GM21381 (cell line): ENCODE results near the gene CD274.
A peak's percentile ranks its signal among the peaks of the same experiment; 100 is the strongest.
"Not testable (repeated sequence)": the region's sequence is repeated elsewhere in the genome, so short reads cannot be mapped to it uniquely, and the experiment has no call there.

Experiments
- ATAC-seq: cut with Tn5 transposase; IDR thresholded peaks from one replicate; pipeline ENCODE4 v1.9.1; 2021; ENCODE audit warnings: mild to moderate bottlenecking, moderate library complexity; ENCODE audit not compliant: unreplicated experiment

CD274 gene

DNA sequence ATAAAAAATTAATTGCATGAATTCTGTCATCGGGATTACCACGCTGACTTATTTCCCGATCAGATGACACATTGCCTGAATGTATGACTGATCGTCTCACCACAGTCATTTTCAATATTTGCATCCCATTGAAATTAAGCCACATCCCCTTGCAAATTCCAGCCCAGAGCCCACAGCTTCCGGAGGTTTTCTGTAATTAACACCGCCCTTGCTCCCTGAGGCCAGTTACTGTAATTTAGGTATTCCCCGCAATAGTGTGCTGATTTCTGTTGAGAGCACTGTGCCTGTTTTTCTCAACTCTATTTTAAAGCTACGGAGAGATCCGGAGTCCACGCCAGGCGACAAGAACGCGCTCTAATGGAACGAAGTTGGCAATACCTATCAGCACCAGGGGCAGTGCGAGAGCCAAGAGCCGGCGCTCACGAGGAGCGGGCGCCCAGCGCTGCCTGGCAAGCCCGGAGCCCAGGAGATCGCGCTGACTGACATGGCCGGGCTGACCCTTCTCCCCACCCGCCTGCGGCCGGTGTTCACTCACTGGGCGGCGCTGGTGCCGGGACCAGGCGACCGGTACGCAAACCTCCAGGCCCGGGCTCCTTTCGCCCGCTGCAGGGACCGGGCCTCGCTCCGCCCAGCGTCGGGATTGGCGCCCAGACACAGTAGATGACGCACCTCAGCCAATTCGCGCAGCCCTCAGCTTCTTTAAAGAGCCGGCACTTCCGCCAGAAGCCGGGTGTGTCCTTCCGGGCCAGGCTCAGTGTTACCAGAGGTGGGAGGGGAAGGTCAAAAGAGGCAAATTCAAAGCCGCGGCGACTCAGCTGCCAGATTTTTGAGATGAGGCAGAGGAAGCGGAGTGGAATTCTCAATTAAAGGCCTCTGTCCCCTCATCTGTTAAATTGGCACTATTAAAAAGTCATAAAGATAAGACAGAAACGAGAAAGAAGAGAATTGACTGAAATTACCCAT lies 12.8 kb upstream of the CD274 start, which contains the start of gene PLGRKT:
Gene PLGRKT, minus strand, starts transcription at position 672 of the 963 bp plus-strand sequence. CDS start 5,948 bp downstream, outside the sequence.
- peak; percentile 80 for ATAC-seq

DNA sequence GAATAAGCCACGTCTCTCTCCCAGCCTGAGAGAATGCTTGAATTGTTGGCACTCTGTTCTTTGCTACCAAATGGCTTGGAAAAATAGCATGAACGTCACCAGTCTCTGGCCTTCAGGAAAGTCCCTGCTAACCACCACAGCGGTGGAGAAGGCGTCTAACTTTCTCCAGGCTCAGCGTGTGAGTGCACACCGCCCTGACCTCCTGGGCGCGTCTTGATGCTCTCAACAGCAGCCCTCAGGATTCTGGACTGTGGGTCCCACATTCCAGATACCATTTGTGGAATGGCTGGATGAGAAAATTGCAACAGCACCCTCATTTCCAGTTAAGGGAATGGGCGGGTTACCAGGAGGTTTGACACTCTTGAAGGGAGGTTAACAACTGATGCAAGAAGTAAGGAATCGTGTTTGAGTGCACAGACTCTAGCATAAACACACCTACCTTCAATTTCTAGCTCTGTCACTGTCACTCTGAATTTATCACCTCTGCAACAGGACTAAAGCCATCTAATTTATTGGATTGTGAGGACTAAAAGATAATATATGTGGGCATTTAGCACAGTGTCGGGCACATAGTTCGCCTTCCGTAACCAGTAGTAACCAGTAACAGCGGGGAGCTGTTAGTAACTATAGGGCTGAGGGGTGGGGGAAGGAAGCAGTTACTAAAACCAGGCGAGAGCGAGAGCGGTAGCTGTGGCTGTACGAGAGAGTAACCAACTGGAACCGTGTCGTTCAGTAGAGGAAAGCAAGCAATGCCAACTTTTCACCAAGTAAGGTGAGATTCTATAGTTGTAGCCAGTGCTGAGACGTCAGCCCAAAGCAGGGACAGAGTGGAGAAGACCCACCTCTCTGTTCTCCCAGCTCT lies 11.8 kb upstream of the CD274 start:
- ATAC-seq = peak; percentile 55

DNA sequence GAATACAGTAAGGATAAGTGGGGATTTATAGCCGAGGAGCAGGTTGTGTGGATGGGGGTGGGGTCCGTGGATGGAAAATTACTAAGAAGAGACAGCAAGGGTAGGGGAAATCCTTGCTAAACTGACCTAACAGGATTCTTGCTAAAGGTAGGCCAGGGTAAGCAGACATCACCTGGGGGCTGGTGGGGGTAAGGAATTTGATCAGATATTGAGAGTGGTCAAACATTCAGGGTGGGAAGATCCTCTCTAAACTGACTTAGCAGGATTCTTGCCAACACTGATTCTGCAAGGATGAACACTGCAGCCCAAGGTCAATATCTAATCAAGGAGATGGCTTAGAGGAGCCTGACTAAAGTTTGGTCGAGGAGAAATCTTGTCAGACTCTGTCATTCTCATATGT lies 9.9 kb upstream of the CD274 start:
- ATAC-seq = no peak

DNA sequence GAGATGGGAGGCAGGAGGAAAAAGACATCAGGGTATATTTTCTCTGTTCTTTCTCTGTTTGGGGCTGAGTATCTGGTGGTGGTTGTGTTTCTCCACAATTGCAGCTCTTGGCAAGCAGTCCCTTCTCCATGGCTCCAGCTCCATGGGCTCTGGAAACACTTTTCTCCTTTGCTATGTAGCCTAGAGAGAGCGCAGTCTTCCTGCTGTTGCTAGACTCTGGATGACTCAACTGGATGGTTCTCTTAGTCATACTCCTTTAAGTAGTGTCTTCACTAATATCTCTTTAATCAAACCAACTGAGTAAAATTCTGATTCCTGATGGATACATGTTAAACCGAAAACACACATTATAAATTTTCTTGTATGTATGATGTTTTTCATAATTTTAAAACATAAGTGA lies 9.3 kb upstream of the CD274 start:
- ATAC-seq = no peak

DNA sequence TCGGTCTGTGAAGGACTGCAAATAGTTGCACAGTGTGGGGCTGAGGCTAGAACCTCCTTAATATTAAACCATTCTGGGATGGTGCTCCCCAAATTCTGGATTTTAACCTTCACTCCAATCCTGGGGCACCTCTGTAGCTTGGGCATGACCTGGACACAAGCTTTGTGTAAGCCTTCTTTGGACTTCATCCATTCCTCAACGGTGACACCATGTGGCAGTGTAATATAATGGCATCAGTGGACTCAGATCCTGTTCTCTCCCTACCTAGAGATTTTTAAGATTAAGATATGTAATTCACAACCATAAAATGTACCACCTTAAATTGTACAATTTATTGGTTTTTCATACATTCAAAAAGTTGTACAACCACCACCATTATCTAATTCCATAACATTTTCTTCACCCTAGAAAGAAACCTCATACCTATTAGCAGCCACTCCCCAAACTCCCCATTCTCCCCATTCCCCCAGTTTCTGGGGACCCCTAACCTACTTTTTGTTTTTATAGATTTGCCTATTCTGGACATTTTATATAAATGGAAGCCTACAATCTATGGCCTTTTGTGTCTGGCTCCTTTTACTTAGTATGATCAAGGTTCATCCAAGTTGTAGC lies 7.8 kb upstream of the CD274 start:
- ATAC-seq = no peak

DNA sequence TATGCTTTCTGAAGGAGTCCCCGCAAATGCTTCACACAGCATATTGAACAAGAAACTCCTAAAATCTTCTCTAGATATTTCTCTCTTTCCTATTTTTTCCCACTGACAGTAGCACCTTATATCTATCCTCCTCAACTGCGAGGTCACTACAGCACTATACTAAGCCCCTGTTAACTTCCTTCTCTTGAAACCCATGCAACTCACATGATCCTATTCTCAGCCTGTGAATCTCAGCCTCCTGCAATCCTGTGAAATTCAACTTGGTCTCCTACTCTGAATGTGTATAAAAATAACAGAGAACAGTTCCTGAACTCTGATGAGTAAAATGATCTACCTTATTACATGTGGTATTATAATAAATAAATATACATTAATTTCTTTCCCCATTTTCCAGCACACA lies 6.5 kb upstream of the CD274 start:
- no peak for ATAC-seq

DNA sequence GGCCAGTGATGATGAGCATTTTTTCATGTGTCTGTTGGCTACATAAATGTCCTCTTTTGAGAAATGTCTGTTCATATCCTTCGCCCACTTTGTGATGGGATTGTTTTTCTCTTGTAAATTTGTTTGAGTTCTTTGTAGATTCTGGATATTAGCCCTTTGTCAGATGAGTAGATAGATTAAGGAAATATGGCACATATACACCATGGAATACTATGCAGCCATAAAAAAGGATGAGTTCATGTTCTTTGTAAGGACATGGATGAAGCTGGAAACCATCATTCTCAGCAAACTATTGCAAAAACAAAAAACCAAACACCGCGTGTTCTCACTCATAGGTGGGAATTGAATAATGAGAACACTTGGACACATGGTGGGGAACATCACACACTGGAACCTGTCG lies 5.2 kb upstream of the CD274 start:
- ATAC-seq = not testable (repeated sequence)

DNA sequence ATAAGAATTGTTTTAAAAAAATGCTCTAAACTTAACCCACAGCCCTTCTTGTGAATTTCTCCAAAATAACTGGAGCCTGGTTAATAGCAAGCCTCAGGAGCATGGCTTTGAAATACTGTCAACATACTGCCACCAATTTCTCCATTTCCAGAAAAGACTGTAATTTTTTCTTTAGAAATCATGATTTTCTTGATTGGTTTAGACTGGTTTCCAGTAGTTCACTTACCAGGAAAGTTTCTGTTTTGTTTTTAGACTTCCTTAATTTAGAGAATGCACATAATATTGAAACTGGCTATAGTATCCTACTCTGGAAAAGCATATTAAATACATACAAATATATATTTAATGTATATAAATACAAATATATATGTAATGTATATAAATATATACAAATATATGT lies 4.5 kb upstream of the CD274 start:
- no peak for ATAC-seq

DNA sequence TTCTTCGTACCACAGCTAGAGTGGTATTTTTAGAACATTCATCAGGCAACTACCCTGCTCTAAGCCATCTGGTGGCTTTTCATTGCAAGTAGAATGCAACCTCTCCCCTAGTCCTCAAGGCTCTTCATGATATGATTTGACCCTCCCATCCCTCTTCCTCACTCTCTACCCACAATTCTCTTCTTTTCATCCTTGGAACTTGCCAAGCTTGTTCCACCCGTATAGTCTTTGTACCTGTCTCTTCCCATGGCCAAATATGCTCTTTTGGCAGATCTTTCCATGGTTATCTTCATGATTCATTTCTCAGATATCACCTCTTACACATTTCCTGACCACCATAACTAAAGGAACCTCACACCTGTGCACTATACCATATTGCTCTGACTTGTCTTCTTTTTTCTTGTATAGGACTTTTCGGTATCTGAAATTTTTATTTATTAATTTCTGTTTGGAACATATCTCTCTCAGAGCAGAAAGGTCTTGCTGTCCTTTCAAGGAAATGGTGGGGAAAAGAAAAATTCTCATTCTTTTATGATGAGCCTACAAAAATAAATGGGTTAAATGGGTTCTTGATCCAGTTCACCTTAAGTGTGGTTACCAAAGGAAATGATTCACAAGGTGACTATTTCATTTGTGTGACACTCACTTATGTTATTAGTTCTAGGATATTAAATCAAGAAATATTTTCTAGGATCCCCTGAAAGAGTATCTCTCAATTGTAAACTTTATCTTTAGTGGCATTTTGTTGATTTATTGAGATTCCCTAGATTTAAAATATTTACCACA lies 3.7 kb upstream of the CD274 start:
- ATAC-seq = no peak

DNA sequence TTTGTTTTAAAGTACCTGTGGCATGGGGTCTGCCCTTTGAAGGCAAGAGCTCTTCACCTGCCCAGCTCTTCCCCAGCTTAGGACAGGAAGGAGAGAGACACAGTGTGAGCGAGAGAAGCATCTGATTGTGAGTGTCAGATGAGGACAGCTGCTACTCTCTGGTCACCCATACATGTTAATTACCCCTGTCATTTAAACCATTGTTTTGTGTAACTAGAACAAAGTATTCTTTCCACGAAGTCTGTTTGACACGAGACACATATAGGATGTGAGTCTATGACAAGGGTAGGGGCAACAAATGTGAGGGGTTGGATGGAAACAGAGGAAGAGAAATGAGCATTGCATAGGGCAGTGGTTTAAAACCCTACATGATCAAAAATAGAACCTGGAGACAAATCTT lies 3.0 kb upstream of the CD274 start:
- ATAC-seq = no peak

DNA sequence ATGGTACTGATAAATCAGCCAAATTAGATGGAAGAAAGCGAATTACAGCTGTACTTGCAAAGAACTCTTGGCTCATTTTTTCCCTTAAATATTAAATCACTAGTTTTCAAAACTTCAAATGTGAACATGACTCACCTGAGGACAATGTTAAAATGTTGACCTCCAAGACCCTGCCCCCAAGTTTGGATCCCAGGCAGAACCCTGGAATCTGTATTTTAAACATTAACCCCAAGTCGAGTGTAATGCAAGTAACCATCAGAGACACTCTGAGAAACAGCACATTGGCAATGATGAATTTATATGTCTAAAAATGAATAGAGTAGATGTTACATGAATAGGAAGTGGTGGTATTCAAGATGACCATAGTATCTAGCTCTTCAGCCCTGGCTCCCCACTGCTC lies 2.3 kb upstream of the CD274 start:
- ATAC-seq = no peak

DNA sequence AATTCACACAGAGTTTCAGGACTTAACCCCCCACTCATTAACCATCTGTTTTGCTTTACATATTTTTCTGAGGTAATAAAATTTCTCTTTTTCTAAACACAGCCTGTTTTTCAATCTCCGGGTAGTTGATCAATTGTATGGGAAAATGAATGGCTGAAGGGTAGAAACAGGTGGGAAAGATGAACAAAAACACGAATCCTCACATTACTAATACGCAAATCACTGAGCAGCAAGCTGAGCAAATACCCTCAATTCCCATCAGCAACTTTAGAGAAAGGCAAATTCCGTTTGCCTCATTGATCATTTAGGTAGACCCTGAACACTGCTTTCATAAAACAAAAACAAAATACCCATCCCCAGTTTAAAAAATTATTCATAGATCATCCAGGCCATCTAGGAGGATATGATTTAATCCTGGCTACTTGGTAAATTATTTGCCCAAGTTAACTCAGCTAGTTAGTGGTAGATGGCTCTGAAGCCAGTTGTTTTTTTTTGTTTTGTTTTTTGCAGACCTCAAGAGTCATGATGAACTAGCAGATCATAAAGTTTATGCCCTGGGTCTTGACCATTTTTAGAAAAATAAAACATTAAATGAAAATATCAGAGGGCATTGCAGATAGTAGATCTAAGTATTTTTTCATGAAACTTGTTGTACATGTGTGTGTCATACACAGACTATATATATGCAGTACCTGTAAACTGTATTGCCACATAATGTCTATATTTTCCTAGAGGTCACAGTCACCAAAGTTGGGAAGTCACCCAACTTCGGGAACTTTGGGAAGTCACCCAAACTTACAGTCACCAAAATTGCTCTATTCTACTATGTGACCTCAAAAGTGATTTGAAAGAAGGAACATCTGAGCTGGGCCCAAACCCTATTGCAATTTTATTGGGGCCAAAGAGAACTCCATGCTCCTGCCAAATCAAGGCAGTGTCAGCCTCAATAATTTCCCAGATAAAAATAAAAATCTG lies 1.6 kb upstream of the CD274 start:
- ATAC-seq = no peak

DNA sequence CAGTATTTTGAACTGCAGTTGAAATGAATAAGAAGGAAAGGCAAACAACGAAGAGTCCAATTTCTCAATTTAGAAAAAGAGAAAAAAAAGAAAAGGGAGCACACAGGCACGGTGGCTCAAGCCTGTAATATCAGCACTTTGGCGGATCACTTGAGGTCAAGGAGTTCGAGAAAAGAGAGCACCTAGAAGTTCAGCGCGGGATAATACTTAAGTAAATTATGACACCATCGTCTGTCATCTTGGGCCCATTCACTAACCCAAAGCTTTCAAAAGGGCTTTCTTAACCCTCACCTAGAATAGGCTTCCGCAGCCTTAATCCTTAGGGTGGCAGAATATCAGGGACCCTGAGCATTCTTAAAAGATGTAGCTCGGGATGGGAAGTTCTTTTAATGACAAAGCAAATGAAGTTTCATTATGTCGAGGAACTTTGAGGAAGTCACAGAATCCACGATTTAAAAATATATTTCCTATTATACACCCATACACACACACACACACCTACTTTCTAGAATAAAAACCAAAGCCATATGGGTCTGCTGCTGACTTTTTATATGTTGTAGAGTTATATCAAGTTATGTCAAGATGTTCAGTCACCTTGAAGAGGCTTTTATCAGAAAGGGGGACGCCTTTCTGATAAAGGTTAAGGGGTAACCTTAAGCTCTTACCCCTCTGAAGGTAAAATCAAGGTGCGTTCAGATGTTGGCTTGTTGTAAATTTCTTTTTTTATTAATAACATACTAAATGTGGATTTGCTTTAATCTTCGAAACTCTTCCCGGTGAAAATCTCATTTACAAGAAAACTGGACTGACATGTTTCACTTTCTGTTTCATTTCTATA lies 602 bp upstream of the CD274 start:
- ATAC-seq = no peak

DNA sequence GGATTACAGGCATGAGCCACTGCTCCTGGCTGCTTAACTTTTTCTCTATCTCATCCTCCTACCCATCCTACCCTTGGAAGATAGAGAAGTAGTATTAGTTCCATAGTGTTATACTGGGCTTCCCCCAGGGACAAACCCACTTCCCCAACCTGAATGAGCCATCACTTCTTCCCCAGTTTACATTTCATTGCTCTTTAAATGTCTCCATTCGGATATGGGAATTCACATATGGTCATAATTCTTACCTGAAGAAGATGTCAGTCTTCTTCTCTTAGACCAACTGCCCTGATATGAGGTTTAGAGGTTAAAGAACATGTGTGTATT lies 1.9 kb downstream of the CD274 start:
- ATAC-seq = no peak

DNA sequence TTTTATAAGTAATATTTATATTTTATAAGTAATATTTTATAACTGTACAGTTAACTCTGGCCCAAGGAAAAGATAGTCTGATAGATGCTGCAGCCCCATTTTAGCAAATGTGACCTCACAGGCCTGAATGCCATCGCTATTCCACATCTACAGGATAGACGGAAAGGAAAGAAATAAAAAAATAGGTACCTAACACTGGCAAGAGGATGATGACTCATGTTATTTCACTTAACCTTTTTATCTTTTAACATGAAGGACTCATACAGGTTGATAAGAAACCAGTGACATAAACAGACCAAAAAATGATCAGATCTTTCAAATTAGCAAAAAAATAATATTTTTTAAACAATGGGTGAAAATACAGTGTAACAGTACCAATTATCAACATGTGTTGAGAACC lies 2.7 kb downstream of the CD274 start:
- no peak for ATAC-seq

DNA sequence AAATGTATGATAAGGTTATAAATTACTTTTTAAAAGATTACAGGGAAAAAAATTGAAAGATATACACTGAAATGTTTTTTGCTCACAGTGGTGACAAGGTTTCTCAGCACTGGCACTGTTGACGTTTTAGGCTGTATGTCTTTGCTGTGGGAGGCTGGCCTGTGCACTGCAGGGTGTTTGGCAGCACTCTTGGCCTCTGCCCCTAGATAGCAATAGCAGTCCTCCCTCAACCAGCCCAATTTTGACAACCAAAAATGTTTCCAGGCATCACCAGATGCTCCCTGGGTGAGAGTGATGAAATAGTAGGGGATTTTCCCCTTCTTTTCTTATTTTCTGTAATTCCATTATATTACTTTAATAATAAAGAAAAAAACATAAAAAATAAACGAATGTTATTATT lies 3.3 kb downstream of the CD274 start:
- no peak for ATAC-seq

DNA sequence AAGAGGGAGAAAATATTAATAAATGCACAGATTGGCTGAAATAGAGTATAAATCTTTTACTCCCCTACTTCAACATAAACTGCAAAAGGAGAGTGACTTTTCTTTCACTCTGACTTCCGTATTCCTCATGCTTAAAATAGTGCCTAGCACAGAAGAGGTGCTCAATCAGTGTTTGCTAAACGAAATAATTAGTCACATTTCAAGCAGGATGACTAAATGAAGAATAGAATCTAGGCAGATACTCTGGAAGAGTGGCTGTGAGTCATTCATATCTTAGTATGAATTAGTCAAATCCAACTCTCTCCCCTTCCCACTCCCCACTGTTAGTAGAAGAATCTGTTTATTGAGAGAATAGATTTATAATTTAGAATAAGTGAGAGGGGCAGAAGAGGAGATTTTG lies 4.8 kb downstream of the CD274 start:
- no peak for ATAC-seq

DNA sequence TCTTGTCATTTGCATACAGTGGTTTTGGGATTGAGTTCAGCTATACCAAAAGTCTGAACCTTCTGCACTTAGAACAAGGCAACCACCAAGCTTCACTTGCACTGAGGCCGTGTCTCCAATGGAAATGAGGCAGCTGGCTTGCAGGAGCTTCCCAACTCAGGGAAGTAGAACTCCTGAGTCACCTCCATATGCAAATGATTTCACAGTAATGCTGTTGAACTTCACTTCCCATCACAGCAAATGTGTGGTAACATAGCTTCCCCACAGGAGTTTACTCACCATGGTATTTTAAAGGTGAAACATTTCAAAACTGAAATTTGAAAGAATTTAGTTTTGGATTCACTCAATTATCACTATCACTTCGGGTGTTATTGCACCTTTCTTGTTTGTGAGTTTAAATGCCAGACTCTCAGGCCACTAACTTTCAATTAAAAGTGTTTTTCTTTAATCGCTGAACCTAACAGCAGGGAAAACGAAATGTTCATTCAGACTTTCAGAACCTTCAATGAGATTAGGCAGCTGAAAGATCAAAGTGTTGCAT lies 9.0 kb downstream of the CD274 start:
- peak; percentile 57 for ATAC-seq
